ENCODE measurements around the gene PIK3C2G. TPM values are rescaled to one million over a fixed set of nuclear protein-coding genes. Genes with fewer than 3 reads are reported as not detected.

The PIK3C2G gene
- total and polyA plus RNA-seq, 10 of the 15 experiments (the other 5 are each of a cell fraction or from before 2014, with no cell fraction given) = not detected

DNA sequence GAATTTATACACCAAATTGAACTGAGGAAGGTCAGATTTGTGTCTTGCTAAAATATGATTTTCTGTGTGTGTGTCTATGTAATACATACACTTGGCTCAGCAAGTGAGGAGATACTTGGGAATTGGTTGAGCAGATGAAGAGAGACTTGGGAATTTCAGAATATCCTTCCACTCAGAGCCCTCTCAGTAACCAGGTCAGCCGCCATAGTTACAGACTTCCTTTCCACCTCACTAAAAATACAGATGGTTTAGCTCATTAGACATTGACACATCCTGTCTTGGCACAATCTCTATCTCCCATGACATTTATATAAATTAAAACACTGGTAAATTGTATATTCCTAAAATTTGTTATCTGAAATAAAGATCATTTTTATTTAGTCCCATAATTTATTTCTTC lies 15.9 kb downstream of the PIK3C2G start:
- no peak overlapping the region for H3K4me2 ChIP-seq (ENCODE audit: control insufficient read depth, insufficient read depth)
- no peaks in the 10 kb centered on the region for H3K4me1 ChIP-seq (ENCODE audit: control insufficient read depth, insufficient read depth, low read length)
- RAD21 ChIA-PET (ENCODE audit: unreplicated experiment) = no interaction called here
- no peak overlapping the region for H3K27ac ChIP-seq (ENCODE audit: control insufficient read depth, insufficient read depth)
- POLR2A ChIA-PET = no interaction called here
- WGBS (ENCODE audit: insufficient coverage, insufficient replicate concordance, low lambda C conversion rate, missing lambda C conversion rate) = 25% methylated on average over 1 of the region's 1 CpG
- DNase-seq (ENCODE audit: low read depth, low spot score) (no peak), FAIRE-seq (no peak), ATAC-seq (no peak)
- H3K4me3 ChIP-seq = no peak overlapping the region
- no peaks in the 10 kb centered on the region for H3K9me3 ChIP-seq (replicated peaks; ENCODE audit: control insufficient read depth, insufficient read depth, low read length)
- no TSS peak for BruUV-seq (replicated peaks)
- H3K9ac ChIP-seq (ENCODE audit: control insufficient read depth, insufficient read depth, low read length) = no peak overlapping the region
- no peaks in the 10 kb centered on the region for H3K27me3 ChIP-seq (replicated peaks in 1 of 2; ENCODE audit: control insufficient read depth in 2 of 2, insufficient read depth in 2 of 2, low read length in 1 of 2)
- SMC1A ChIA-PET (ENCODE audit: uncharacterized antibody, unreplicated experiment) = interaction anchor here (1.3 kb wide), 1 partner anchor 31 kb away, joined by 4 read pairs; no protein-coding TSS in a partner anchor
- intact Hi-C loops (cut with micrococcal nuclease; ENCODE audit: unreplicated experiment) (no loop called here), in situ Hi-C loops (cut with MboI) (no loop called here)
- H3K36me3 ChIP-seq (ENCODE audit: control insufficient read depth in 2 of 2, insufficient read depth in 2 of 2, low read length in 1 of 2) = no peaks in the 10 kb centered on the region
- H3K79me2 ChIP-seq (ENCODE audit: control insufficient read depth, insufficient read depth, low read length) = no peaks in the 10 kb centered on the region
- no peak overlapping the region for H2AFZ ChIP-seq (ENCODE audit: control insufficient read depth, low read depth, low read length)
- H4K20me1 ChIP-seq (ENCODE audit: control insufficient read depth, insufficient read depth) = no peaks in the 10 kb centered on the region
- CTCF ChIA-PET = no interaction called here
- TF ChIP-seq BMI1 (IDR thresholded peaks at IDR 0.05; ENCODE audit: borderline replicate concordance) = no peak
- no peak for TF ChIP-seq SMAD1 (IDR thresholded peaks at IDR 0.05; ENCODE audit: low read depth, partially characterized antibody)

- Histone ChIP-seq H3K27me3 (replicated peaks in 1 of 2; ENCODE audit: control insufficient read depth in 2 of 2, insufficient read depth in 2 of 2, low read length in 1 of 2) (no peaks in the 10 kb centered on the region), H3K27ac (ENCODE audit: control insufficient read depth, insufficient read depth) (no peak overlapping the region), H2AFZ (ENCODE audit: control insufficient read depth, low read depth, low read length) (no peak overlapping the region), H3K79me2 (ENCODE audit: control insufficient read depth, insufficient read depth, low read length) (no peaks in the 10 kb centered on the region), H3K4me3 (no peak overlapping the region), H3K4me2 (ENCODE audit: control insufficient read depth, insufficient read depth) (no peak overlapping the region), H3K4me1 (ENCODE audit: control insufficient read depth, insufficient read depth, low read length) (no peaks in the 10 kb centered on the region), H3K36me3 (ENCODE audit: control insufficient read depth in 2 of 2, insufficient read depth in 2 of 2, low read length in 1 of 2) (no peaks in the 10 kb centered on the region), H4K20me1 (ENCODE audit: control insufficient read depth, insufficient read depth) (no peaks in the 10 kb centered on the region), H3K9ac (ENCODE audit: control insufficient read depth, insufficient read depth, low read length) (no peak overlapping the region), H3K9me3 (replicated peaks; ENCODE audit: control insufficient read depth, insufficient read depth, low read length) (no peaks in the 10 kb centered on the region)
- ChIA-PET RAD21 (ENCODE audit: unreplicated experiment) (no interaction called here), CTCF (no interaction called here), SMC1A (ENCODE audit: uncharacterized antibody, unreplicated experiment) (no interaction called here), POLR2A (no interaction called here)
- TF ChIP-seq JUNB (IDR thresholded peaks at IDR 0.05) = no peak
- no peak for TF ChIP-seq KAT2A (conservative IDR thresholded peaks at IDR 0.05; ENCODE audit: control insufficient read depth, low read depth, low read length)
- TF ChIP-seq PBX3 (IDR thresholded peaks at IDR 0.05; ENCODE audit: insufficient replicate concordance, low read depth, low read length) = no peak
- TF ChIP-seq EZH2 (IDR thresholded peaks at IDR 0.05; ENCODE audit: borderline replicate concordance, control insufficient read depth, low read depth, low read length) = no peak
- TF ChIP-seq ESRRA (IDR thresholded peaks at IDR 0.05; ENCODE audit: low read length) = no peak
- TF ChIP-seq, protein P1, sequence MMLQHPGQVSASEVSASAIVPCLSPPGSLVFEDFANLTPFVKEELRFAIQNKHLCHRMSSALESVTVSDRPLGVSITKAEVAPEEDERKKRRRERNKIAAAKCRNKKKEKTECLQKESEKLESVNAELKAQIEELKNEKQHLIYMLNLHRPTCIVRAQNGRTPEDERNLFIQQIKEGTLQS (IDR thresholded peaks at IDR 0.05; ENCODE audit: borderline replicate concordance, extremely low read depth, low read depth, low read length) = no peak
- TF ChIP-seq NFIC (IDR thresholded peaks at IDR 0.05; ENCODE audit: low read depth, low read length) = no peak
- TF ChIP-seq RBBP5 (conservative IDR thresholded peaks at IDR 0.05) = no peak
- TF ChIP-seq RCOR1 (conservative IDR thresholded peaks at IDR 0.05; ENCODE audit: low read depth, low read length) = no peak
- TF ChIP-seq EED (IDR thresholded peaks at IDR 0.05; ENCODE audit: low read depth) = no peak
- TF ChIP-seq NR2F1 (conservative IDR thresholded peaks at IDR 0.05) = no peak
- no peak for TF ChIP-seq GABPA (IDR thresholded peaks at IDR 0.05; ENCODE audit: low read depth)
- TF ChIP-seq SMAD1 (IDR thresholded peaks at IDR 0.05; ENCODE audit: low read depth, partially characterized antibody) = no peak
- WGBS (ENCODE audit: insufficient coverage, insufficient replicate concordance, low lambda C conversion rate, missing lambda C conversion rate) = 67% methylated on average over 1 of the region's 1 CpG
- in situ Hi-C loops (cut with MboI) = no loop called here
- FAIRE-seq = no peak
- ATAC-seq = no peak
- BruUV-seq (replicated peaks) = no TSS peak
- DNase-seq (ENCODE audit: low read depth, low spot score) = no peak
- intact Hi-C loops (cut with micrococcal nuclease; ENCODE audit: unreplicated experiment) = no loop called here
These were observed 19.4 kb downstream of the PIK3C2G start for GRCh38 chr12:18280728-18281127.

Data from GM12878 (cell line).